HepG2 (cell line): ENCODE measurements around the gene STK11. TPM values are rescaled to one million over a fixed set of nuclear protein-coding genes. Genes with fewer than 3 reads are reported as not detected.

ENCODE experiments used
- ATAC-seq: fragments of 200-7000 bp; cut with Tn5 transposase; 3 replicates; pipeline ENCODE4 v1.9.1; 2020; ENCODE audit warnings: mild to moderate bottlenecking, moderate library complexity
- BruUV-seq: library from RNA; stranded (reverse); fragments of 400-500 nt; replicated peaks from 2 replicates; lab custom pipeline; 2021; lab: Mats Ljungman, UMichigan
- CTCF ChIA-PET: fragments of 300-600 bp; formaldehyde crosslinking; extraction: SDS; loops from one replicate; lab custom pipeline; 2021; ENCODE audit warnings: low total read pairs, inconsistent platforms, low intra/inter-chr PET ratio; lab: Yijun Ruan, JAX
- POLR2A ChIA-PET: fragments of 350-600 bp; sonication (Branson Sonifier 250); formaldehyde crosslinking; loops from one replicate; lab custom pipeline; 2020; ENCODE audit warnings: antibody characterized with exemption, inconsistent platforms; lab: Yijun Ruan, JAX
- DNase-seq: peaks from one replicate; pipeline ENCODE4 v3.0.0-alpha.2; 2015; ENCODE audit warnings: low spot score
- FAIRE-seq: peaks from 3 replicates; lab custom pipeline; 2011; peaks lifted over from hg19 to GRCh38; lab: Jason Lieb, UNC
- H2AFZ ChIP-seq: one replicate; pipeline ENCODE4 v1.6.1; 2011; ENCODE audit warnings: low read length, inconsistent platforms
- H3K27ac ChIP-seq: fragments of 300-600 bp; 3 replicates; pipeline ENCODE4 v1.8.0; 2011; ENCODE audit warnings: mixed run types, mild to moderate bottlenecking, mixed read lengths, low read length, inconsistent platforms; ENCODE audit not compliant: insufficient read depth; ENCODE audit errors: extremely low read length
- H3K27me3 ChIP-seq, 2 experiments: fragments of 200-600 bp in 1 of 2; 2 replicates in 1 of 2; 3 replicates in 1 of 2; pipeline versions ENCODE4 v1.6.0 to v1.8.0; 2011; ENCODE audit warnings: low read length in 2 of 2, mild to moderate bottlenecking in 2 of 2, moderate library complexity in 2 of 2, inconsistent platforms in 1 of 2; ENCODE audit not compliant: insufficient read depth in 2 of 2, control insufficient read depth in 1 of 2
- H3K36me3 ChIP-seq, 2 experiments: fragments of 200-600 bp in 1 of 2; replicated peaks in 1 of 2; 2 replicates in 1 of 2; 3 replicates in 1 of 2; pipeline versions ENCODE4 v1.5.1 to v1.8.0; 2011; ENCODE audit warnings: low read length in 2 of 2, inconsistent platforms in 1 of 2; ENCODE audit not compliant: insufficient read depth in 2 of 2, control insufficient read depth in 1 of 2
- H3K4me1 ChIP-seq: 2 replicates; pipeline ENCODE4 v1.5.1; 2012; ENCODE audit warnings: low read length, inconsistent platforms; ENCODE audit not compliant: insufficient read depth
- H3K4me2 ChIP-seq: 2 replicates; pipeline ENCODE4 v1.6.0; 2011; ENCODE audit warnings: low read depth, low read length, inconsistent platforms
- H3K4me3 ChIP-seq, 3 experiments: fragments of 200-600 bp in 1 of 3; sonication (generic), shearing (Covaris generic) in 1 of 3; replicated peaks in 1 of 3; 2 replicates each; pipeline ENCODE4 v1.5.1; 2011 to 2016; ENCODE audit warnings: low read length in 3 of 3, inconsistent platforms in 2 of 3, low read depth in 2 of 3, mild to moderate bottlenecking in 2 of 3, control low read depth in 1 of 3, mixed read lengths in 1 of 3; ENCODE audit not compliant: insufficient read depth in 1 of 3
- H3K79me2 ChIP-seq: one replicate; pipeline ENCODE4 v1.6.1; 2011; ENCODE audit warnings: low read length, inconsistent platforms; ENCODE audit not compliant: insufficient read depth
- H3K9ac ChIP-seq: 2 replicates; pipeline ENCODE4 v1.6.0; 2011; ENCODE audit warnings: mild to moderate bottlenecking, low read depth, low read length, inconsistent platforms; ENCODE audit not compliant: insufficient read depth
- H3K9me3 ChIP-seq: 2 replicates; pipeline ENCODE4 v1.5.1; 2012; ENCODE audit warnings: mild to moderate bottlenecking, low read length
- H4K20me1 ChIP-seq: 2 replicates; pipeline ENCODE4 v1.6.0; 2011; ENCODE audit warnings: inconsistent platforms, mild to moderate bottlenecking, low read length, moderate library complexity; ENCODE audit not compliant: insufficient read depth
- EP300 ChIP-seq, 3 experiments: sonication (generic) in 1 of 3; formaldehyde crosslinking in 1 of 3; IDR thresholded peaks; 2 replicates each; pipeline versions ENCODE4 v1.5.1 to v1.6.1; 2011 to 2020; ENCODE audit warnings: low read depth in 2 of 3, low read length in 2 of 3, borderline replicate concordance in 1 of 3, improper control_type of control experiment in 1 of 3, mild to moderate bottlenecking in 1 of 3, missing genetic modification reagents in 1 of 3, moderate library complexity in 1 of 3
- ISX ChIP-seq: sonication (generic); formaldehyde crosslinking; conservative IDR thresholded peaks from 2 replicates; pipeline ENCODE4 v1.5.0; 2020; ENCODE audit warnings: missing genetic modification reagents
- RNF2 ChIP-seq: fragments of 450-650 bp; conservative IDR thresholded peaks from 2 replicates; pipeline ENCODE4 v1.6.1; 2016; ENCODE audit warnings: low read depth
- ZFAT ChIP-seq: sonication (generic); formaldehyde crosslinking; conservative IDR thresholded peaks from 2 replicates; pipeline ENCODE4 v1.8.1; 2023; ENCODE audit warnings: missing genetic modification reagents, inconsistent platforms
- ZNF143 ChIP-seq: sonication (generic); formaldehyde crosslinking; IDR thresholded peaks from 2 replicates; pipeline ENCODE4 v1.4.0; 2020; ENCODE audit warnings: missing genetic modification reagents
- ZNF558 ChIP-seq: sonication (generic); formaldehyde crosslinking; IDR thresholded peaks from 2 replicates; pipeline ENCODE4 v1.9.0; 2022; ENCODE audit warnings: mild to moderate bottlenecking, missing genetic modification reagents, borderline replicate concordance
- ZNF746 ChIP-seq: sonication (generic); formaldehyde crosslinking; IDR thresholded peaks from 2 replicates; pipeline ENCODE4 v1.8.0; 2022; ENCODE audit warnings: mild to moderate bottlenecking, missing genetic modification reagents
- ZNF780A ChIP-seq: sonication (generic); formaldehyde crosslinking; IDR thresholded peaks from 2 replicates; pipeline ENCODE4 v1.8.0; 2022; ENCODE audit warnings: mild to moderate bottlenecking, missing genetic modification reagents, moderate library complexity
- WGBS: methylation state at CpG from one replicate; pipeline ENCODE4 v1.1.6; 2017; ENCODE audit warnings: low lambda C conversion rate; 5-methylcytosine and 5-hydroxymethylcytosine counted together
- in situ Hi-C: cut with HindIII; loops from 2 replicates; pipeline ENCODE4 v1.10.0; 2017; ENCODE audit warnings: low pct_unique_long_range_greater_than_20kb; ENCODE audit not compliant: extremely low pct_ligation_motif_present
- intact Hi-C: fragments of 100-400 bp; cut with micrococcal nuclease; formaldehyde crosslinking; loops from one replicate; pipeline ENCODE4 v1.10.0; 2022; ENCODE audit not compliant: unreplicated experiment
- polyA plus RNA-seq, 8 experiments: library from polyadenylated mRNA; depleted of rRNA in 3 of 8; stranded (reverse) in 7 of 8; unstranded in 1 of 8; fragments of >200 nt; fragmentation: Illumina TruSeq in 4 of 8; extraction: Trizol in 4 of 8; gene quantifications; 2 replicates each; pipeline versions ENCODE4 v1.2.1 to v1.2.3, GENCODE V29; 2011 to 2016; ENCODE audit warnings: low read depth in 4 of 8, missing spikeins in 1 of 8, mixed read lengths in 1 of 8; ENCODE audit not compliant: insufficient read depth in 1 of 8
- total RNA-seq, 5 experiments: library from RNA; depleted of rRNA; stranded (reverse); fragments of >200 nt; fragmentation: Illumina TruSeq; extraction: Trizol; gene quantifications; 2 replicates each; pipeline ENCODE4 v1.2.3, GENCODE V29; 2016; ENCODE audit warnings: low read depth in 1 of 5
- TF ChIP-seq, protein P1 (sequence below): sonication (generic); formaldehyde crosslinking; IDR thresholded peaks from 2 replicates; pipeline ENCODE4; 2020; ENCODE audit warnings: missing genetic modification reagents, mild to moderate bottlenecking, borderline replicate concordance
- TF ChIP-seq, protein P2 (sequence below): sonication (generic); formaldehyde crosslinking; IDR thresholded peaks from 2 replicates; pipeline ENCODE4 v1.4.0; 2020; ENCODE audit warnings: missing genetic modification reagents

The STK11 gene
- total and polyA plus RNA-seq, 2 of the 13 experiments (the other 11 are each of a cell fraction or from before 2014, with no cell fraction given) = 27.5 to 43.6 TPM

- DNase-seq (no peak), FAIRE-seq (no peak), ATAC-seq (no peak)
- Histone ChIP-seq H3K4me1 (peaks cover 43% of the 10 kb centered on the region), H4K20me1 (no peaks in the 10 kb centered on the region), H3K9ac (no peak overlapping the region), H3K27ac (no peak overlapping the region), H3K27me3 (no peaks in the 10 kb centered on the region), H3K36me3 (peaks cover 0 to 3% of the 10 kb centered on the region in 2 experiments; a peak in 1 of 5 replicates), H3K4me3 (no peak overlapping the region), H3K9me3 (no peaks in the 10 kb centered on the region), H2AFZ (no peak overlapping the region), H3K79me2 (no peaks in the 10 kb centered on the region), H3K4me2 (no peak overlapping the region)
- 99% methylated on average over 39 of the region's 43 CpGs for WGBS
- in situ Hi-C loops (no loop called here), intact Hi-C loops (no loop called here)
- no TSS peak for BruUV-seq
- ChIA-PET CTCF (no interaction called here), POLR2A (no interaction called here)
- TF ChIP-seq ZNF558 (no peak), ZNF143 (CRISPR knock-in tag) (no peak), ZNF780A (no peak), ZFAT (CRISPR knock-in tag) (no peak), EP300 (IDR thresholded peaks at IDR 0.05; ENCODE audit: low read depth in 2 of 2, low read length in 2 of 2) (no peak), EP300 (CRISPR knock-in tag; IDR thresholded peaks at IDR 0.05; ENCODE audit: borderline replicate concordance) (no peak), RNF2 (no peak), ISX (no peak), ZNF746 (CRISPR knock-in tag) (no peak)
- TF ChIP-seq, protein P1, sequence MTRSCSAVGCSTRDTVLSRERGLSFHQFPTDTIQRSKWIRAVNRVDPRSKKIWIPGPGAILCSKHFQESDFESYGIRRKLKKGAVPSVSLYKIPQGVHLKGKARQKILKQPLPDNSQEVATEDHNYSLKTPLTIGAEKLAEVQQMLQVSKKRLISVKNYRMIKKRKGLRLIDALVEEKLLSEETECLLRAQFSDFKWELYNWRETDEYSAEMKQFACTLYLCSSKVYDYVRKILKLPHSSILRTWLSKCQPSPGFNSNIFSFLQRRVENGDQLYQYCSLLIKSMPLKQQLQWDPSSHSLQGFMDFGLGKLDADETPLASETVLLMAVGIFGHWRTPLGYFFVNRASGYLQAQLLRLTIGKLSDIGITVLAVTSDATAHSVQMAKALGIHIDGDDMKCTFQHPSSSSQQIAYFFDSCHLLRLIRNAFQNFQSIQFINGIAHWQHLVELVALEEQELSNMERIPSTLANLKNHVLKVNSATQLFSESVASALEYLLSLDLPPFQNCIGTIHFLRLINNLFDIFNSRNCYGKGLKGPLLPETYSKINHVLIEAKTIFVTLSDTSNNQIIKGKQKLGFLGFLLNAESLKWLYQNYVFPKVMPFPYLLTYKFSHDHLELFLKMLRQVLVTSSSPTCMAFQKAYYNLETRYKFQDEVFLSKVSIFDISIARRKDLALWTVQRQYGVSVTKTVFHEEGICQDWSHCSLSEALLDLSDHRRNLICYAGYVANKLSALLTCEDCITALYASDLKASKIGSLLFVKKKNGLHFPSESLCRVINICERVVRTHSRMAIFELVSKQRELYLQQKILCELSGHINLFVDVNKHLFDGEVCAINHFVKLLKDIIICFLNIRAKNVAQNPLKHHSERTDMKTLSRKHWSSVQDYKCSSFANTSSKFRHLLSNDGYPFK (CRISPR knock-in tag) = no peak
- TF ChIP-seq, protein P2, sequence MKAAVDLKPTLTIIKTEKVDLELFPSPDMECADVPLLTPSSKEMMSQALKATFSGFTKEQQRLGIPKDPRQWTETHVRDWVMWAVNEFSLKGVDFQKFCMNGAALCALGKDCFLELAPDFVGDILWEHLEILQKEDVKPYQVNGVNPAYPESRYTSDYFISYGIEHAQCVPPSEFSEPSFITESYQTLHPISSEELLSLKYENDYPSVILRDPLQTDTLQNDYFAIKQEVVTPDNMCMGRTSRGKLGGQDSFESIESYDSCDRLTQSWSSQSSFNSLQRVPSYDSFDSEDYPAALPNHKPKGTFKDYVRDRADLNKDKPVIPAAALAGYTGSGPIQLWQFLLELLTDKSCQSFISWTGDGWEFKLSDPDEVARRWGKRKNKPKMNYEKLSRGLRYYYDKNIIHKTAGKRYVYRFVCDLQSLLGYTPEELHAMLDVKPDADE (CRISPR knock-in tag) = no peak
These were observed 29.4 kb downstream of the STK11 start for GRCh38 chr19:1234955-1235380.
